HG03565 (cell line): Measurements from ENCODE around the gene WEE1.
A peak's percentile ranks its signal among the peaks of the same experiment; 100 is the strongest.

Experiments
- ATAC-seq: cut with Tn5 transposase; IDR thresholded peaks from one replicate; pipeline ENCODE4 v1.9.1; 2021; ENCODE audit warnings: mild to moderate bottlenecking, moderate library complexity; ENCODE audit not compliant: unreplicated experiment

WEE1 gene

DNA sequence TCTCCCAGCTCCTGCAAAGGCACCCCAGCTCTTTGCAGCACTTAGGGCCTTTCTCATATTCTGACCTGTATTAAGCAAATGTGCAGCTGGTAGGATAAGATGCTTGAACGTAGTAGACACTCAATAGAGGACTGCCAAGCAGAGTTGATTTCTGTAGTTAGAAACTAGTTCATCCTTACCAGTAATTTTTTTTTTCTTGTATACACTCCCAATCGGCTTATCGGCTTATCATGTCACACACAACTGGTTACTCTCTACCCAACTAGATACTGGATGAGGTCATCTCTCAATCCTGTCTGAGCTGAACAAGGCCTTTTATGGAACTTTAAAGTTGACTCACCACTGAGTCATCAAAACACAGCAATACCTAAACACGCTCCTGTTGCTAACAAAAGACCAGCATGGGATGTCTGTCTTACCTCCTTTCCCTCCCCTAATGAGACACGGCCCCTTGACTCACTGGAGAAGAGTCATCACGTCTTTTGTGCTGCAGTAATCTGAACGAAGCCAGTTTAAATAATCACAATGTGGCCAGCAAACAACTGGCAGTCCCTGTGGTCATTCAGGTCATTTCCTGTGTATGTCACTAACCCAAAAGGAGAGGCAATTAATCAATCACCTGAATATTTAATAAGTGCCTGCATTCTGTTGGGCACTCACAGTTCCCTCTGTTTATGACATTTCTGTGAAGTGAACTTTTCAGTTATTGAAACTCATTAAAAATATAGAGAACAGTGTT lies 7.5 kb upstream of the WEE1 start:
- peak; percentile 92 for ATAC-seq

DNA sequence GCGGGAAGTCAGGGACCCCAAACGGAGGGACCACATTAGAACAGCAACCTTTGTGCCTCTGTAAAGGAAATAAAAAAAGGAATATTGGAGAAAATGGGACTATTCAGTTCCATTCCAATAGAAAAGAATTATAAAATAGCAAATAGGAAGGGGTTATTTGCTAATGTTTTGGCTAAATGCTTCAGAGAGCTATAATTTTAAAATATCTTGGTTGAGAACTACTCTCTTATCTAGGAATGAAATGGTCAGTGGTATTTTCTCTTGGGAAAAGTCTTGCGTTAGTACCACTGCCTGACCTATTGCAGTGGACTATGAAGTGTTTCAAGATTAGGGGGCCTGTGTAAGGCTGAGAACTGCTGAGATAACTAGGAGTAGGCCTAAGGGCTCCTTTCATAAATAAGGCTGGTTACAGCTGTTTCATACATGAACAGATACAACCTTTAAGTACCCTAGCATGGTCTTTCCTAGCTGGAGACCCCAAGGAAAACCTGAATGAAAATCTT lies 6.9 kb upstream of the WEE1 start:
- ATAC-seq, result no peak

DNA sequence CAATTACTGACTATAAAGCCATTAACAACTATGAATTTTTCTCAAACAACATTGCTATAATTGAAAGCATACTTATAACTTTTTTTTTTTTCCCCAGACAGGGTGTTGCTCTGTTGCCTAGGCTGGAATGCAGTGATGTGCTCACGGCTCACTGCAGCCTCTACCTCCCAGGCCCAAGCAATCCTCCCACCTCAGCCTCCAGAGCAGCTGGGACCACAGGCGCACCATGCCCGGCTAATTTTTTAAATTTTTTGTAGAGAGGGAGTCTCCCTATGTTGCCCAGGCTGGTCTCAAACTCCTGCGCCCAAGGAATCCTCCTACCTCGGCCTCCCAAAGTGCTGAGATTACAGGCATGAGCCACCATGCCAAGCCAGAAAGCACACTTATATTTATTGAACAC lies 6.1 kb upstream of the WEE1 start:
- no peak for ATAC-seq

DNA sequence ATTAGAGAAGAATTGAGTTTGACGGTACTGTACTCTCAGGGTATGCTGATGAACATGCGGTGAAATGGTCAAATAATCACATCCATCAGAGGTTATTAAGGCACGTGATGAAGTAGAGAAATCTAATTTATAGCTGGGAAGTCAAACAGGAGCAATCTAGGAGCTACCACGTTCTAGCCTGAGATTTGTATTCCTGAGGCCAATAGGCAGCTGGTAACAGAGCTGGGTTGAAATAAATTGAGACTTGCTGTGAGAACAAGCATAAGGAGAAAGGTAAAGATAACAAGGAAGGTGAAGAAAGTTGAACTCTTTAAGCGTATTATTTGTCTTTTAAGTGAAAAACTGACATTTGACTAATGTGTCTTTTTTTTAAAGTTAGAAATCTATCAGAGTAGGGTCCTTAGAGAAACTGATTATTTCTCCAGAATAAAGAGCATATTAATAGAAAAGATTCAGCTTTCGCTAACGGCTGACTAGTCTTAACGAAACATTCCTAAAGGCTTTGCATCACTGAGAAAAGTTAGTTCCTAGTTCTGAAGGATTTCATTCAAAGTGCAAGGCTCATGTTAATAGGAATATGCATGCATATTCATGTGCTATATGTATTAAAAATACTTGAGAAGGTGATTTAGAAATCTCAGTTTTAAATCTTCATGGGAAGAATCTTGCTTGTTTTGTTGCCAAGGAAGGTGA lies 5.2 kb upstream of the WEE1 start:
- no peak for ATAC-seq

DNA sequence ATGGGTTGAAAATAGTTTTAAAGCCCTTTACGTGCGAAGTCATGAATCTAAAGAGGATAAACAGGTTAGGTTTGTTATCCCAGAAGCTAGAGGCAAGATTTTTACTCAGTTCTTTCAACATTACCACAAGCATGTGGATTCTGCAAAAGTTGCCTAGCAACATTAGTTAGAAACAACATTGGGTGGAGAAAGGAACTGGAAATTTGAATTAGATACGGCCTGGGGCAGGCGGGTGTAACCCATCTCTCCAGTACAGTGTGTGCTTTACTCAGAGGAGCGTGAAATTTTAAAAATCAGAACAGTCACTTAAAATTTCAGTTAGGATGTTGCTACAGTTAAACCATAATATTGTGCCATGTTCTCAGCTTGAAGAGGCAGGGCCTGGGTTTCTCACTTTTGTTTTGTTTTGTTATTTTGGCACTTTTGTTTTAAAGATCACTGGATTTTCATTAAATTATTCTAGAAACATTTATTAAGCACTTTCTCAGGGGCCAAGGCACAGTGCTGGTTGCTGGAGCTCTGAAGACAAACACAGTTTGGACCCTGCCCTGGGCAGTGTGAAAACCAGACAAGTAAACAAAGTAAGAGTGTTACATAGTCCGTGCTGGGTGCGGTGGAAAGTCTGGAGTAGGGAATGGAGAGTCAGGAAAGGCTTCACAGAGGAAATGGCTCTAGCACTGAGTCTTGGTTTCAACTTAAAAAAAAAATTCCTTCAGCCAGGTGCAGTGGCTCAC lies 4.4 kb upstream of the WEE1 start:
- no peak for ATAC-seq

DNA sequence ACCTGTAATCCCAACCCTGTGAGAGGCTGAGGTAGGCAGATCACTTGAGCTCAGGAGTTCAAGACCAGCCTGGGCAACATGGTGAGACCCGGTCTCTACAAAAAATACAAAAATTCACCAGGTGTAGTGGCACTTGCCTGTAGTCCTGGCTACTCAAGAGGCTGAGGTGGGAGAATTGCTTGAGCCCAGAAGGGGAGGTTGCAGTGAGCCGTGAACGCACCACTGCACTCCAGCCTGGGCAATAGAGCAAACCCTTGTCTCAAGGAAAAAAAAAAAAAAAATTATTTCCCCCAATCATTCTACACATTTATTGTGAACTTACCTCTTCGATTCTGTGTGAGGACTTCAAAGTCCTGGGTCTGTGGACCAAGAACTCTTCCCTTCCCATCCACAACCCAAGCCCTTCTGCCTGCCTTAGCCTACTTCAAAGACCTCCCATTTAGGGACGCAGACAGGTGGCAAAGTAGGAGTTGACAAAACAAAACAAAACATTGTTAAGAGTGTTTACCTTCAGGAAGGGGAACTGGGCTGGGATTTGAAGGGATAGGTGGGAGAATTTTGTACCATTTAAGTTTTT lies 3.8 kb upstream of the WEE1 start:
- no peak for ATAC-seq

DNA sequence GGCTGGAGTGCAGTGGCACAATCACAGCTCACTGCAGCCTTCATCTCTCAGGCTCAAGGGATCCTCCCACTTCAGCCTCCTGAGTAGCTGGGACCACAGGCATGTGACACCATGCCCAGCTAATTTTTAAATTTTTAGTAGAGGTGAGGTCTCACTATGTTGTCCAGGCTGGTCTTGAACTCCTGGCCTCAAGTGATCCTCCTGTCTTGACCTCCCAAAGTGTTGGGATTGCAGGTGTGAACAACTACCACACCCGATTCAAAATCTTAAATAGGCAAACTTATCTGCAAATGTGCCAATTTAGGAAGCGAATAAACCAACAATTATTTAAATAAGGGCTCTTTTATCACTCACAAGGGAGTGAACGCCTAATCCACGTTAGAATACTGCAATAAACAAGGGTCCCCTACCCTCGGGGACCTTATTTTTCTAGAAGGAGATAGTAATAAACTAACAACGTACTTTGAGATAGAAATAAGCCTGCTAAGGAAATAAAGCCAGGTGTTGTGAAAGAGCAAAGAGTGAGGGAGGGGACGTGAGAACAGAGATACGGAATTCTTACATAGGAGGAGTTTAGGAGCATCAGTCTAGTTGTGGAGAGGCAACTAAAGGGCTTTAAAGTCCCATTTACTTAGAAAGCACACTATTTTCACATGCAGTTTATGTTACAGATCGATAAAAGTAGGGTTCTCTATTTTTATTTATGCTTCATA lies 3.0 kb upstream of the WEE1 start:
- no peak for ATAC-seq

DNA sequence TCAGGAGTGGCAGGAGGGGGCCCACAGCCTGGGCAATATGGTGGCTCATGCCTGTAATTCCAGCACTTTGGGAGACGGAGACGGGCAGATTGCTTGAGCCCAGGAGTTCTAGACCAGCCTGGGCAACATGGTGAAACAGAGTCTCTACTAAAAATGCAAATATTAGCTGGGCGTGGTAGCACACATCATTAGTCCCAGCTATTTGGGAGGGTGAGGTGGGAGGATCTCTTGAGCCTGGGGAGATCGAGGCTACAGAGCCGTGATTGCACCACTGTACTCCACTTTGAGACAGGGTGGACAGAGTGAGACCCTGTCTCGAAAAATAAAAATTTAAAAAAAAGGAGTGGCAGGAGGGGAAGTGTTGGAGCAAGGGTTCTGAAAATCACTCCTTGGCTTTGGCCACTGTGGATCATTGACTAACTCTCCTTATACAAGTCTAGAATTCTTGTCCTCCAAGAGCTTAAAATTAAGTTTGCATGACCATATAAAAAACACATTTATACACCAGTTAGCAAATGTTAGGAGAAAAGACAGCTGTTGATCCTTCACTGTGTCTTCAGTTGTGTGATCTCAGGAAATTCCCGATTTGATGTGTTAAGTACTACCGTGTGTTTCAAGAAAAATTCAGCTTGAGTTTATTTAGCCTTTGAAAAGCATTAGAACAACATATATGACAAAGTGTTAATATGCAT lies 2.3 kb upstream of the WEE1 start:
- ATAC-seq, result no peak

DNA sequence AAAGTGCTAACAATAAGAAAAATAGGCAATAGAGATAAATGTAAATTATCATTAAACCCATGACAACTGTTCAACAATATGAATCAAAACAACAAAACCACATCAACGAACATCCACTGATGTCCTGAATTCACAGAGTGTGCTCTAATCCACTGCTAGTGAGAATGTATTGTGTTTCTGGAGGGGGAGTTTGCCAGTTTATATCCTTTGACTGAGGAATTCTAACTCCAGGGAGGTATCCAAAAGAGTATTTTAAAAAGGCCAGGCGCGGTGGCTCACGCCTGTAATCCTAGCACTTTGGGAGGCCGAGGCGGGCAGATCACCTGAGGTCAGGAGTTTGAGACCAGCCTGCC lies 1.7 kb upstream of the WEE1 start:
- no peak for ATAC-seq

DNA sequence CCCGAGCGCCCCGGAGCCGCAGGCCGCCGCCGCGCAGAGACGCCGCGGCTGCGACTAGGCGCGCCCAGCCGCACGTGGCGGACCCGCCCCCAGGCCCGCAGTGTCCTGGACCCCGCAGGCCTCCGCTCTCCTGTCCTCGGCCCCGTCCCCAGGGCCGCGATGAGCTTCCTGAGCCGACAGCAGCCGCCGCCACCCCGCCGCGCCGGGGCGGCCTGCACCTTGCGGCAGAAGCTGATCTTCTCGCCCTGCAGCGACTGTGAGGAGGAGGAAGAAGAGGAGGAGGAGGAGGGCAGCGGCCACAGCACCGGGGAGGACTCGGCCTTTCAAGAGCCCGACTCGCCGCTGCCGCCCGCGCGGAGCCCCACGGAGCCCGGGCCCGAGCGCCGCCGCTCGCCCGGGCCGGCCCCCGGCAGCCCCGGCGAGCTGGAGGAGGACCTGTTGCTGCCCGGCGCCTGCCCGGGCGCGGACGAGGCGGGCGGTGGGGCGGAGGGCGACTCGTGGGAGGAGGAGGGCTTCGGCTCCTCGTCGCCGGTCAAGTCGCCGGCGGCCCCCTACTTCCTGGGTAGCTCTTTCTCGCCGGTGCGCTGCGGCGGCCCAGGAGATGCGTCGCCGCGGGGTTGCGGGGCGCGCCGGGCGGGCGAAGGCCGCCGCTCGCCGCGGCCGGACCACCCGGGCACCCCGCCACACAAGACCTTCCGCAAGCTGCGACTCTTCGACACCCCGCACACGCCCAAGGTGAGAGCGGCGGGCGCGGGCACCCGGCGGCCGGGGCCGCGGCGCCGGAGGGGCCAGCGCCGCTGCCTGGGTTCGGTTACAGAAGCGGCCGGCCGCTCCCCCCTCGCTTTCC lies 528 bp downstream of the WEE1 start:
- ATAC-seq, result no peak

DNA sequence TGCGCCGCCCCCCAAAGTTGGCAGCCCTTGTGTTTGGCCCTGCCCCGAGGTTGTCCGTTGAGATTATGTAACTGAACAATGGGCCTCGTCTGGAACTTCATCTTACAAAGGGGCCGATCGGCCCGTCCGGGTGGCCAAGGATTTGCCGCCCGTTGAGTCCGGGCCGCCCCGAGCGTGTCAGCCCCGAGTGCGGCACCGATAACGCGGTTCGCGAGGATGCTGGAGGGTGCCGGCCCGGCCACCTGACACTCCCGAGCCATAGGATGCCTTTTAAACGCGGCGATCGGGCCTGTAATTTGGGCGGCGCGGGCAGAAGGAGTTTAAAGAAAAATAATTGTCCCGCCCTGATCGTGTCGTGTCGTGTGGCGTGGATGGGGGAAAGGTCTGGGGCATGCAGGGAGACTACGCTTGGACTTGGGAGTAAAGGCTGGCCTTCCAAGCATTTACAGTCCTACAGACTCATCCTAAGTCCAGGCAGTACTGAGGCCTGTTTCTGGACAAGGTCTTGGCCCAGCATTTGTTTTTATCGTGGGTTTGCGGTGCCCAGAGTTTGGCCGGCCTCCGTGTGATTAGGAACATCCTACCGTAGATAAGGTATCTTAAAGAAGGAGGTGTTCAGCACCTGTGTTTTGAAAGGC lies 1.3 kb downstream of the WEE1 start:
- ATAC-seq, result no peak

DNA sequence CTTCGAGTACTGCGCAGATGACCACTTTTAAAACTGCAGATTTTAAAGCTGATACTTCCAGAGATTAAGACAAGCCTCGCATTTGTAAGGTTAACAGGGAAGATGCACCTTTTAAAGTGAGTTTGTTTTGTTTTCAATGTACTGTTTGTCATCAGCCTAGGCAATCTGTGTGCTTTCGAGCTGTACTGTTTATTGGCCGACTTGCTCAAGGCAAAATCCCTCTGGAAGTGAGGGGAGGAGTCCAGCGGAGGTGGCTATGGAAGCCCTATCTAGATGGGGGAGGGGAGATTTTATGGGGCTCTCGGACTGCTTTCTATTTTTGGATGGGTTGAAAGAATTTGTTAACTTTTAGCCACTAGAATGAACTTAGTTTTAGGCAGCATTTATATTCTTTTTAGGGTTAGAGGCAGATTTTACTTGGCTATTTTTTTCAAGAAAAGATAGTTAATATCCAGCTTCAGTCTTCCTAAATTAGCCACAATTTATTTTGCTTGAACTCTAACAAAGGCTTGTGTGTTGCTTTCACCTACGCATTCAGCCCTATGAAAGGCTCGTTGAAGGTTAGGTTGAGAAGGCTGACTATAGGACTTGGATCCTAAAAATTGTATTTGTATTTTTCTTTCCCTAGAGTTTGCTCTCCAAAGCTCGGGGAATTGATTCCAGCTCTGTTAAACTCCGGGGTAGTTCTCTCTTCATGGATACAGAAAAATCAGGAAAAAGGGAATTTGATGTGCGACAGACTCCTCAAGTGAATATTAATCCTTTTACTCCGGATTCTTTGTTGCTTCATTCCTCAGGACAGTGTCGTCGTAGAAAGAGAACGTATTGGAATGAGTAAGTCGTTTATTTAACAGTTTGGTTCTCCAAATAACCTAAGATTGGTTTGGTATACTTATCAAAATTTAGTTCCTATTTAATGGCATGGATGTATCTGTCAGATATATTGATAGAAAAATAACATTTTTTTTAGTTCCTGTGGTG lies 2.1 kb downstream of the WEE1 start:
- ATAC-seq, result no peak

DNA sequence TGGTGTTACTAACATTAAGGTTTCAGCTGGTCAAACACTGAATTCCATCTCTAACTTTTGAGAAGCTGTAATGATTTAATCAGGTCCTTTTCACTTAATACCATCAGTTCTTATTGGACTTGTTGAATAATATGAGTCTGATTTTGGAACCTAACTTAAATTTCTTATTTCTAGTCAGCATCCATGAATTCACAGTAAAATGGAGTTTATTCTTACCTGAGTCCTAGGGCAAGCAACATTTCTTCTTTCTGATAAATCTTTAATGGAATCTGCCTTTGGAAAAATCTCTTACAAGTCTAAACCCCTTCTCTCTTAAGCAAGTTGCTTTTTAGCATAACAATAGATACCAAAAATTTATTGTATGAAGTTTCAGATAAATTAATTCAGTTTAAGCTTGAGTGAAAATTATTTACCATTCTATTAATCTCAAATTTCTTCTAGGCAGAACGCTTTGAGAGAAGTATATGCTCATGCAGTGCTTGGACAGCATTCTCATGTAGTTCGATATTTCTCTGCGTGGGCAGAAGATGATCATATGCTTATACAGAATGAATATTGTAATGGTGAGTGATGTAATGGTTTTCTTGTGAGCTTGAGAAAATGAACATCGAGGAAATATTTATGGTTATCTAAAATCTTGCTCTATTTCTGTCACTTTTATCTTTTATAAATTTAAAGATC lies 3.4 kb downstream of the WEE1 start:
- ATAC-seq, result no peak

DNA sequence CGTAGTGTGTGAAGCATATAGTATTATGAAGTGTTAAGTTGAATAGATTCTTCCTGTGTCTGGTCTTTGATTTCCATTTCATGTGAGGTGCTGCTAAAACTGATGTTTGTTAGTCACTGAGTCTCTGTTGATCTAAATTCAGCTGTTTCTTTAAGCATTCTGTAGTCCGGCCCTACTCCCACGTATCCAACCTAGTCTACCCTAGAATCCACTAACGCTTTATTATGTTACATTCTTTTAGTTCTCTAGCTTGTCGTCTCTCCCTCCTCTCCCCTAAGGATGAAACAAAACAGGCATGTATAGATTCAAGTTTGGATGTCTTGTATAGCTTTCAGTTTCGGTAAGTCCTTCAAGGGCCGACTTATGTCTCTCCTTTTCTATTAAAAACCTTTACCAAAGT lies 4.1 kb downstream of the WEE1 start:
- no peak for ATAC-seq

DNA sequence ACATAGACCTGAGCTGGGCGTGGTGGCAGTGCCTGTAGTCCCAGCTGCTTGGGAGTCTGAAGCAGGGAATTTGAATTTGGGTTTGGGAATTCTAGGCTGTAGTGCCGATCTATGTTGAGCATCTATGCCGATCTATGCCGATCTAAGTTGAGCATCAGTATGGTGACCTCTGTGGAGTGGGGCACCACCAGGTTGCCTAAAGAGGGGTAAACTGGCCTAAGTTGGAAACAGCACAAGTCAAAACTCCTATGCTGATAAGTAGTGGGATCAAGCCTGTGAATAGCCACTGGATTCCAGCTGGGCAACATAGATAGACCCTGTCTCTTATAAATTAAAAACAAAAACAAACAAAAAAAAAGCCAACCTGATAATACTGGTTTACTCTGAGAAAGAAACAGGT lies 7.4 kb downstream of the WEE1 start:
- no peak for ATAC-seq

DNA sequence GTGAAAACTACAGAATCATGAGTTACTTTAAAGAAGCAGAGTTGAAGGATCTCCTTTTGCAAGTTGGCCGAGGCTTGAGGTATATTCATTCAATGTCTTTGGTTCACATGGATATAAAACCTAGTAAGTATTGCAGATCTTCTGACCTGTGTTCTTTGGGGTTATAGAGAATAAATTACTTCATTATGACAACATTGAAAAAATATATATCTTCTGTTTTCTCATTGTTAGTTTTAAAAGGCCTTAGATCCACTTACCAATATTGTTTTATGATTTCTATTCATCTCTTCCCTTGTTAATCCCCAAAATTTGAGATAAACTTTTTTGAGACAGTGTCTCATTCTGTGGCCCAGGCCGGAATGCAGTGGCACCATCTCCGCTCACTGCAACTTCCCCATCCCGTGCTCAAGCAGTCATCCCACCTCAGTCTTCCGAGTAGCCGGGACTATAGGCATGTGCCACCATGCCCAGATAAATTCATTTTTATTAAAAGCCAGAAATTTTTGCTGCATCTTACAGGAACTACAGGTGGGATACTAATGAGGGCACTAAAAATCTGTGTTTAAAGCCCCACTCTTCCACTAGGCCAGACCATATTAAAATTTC lies 8.2 kb downstream of the WEE1 start:
- no peak for ATAC-seq

DNA sequence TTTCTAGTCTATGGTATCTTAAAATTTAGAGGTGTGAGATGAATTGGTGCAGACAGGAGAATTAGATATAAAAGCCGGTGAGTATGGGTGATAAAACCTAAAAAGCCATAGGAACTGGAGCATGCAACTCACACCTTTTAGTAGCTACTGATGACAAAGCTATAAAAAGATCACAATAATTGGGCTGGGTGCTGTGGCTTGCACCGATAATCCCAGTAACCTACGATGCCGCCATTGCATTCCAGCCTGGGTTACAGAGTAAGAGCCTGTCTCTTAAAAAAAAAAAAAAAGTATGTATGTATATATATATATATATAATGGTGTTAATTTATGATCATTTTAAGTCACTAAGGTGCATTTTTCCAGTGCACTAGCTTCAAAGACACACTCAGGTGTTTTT lies 17.2 kb downstream of the WEE1 start:
- ATAC-seq, result no peak
